ENCODE results near the gene DDT.
"Not testable (repeated sequence)": the region's sequence is repeated elsewhere in the genome, so short reads cannot be mapped to it uniquely, and the experiment has no call there.

The DDT gene

DNA sequence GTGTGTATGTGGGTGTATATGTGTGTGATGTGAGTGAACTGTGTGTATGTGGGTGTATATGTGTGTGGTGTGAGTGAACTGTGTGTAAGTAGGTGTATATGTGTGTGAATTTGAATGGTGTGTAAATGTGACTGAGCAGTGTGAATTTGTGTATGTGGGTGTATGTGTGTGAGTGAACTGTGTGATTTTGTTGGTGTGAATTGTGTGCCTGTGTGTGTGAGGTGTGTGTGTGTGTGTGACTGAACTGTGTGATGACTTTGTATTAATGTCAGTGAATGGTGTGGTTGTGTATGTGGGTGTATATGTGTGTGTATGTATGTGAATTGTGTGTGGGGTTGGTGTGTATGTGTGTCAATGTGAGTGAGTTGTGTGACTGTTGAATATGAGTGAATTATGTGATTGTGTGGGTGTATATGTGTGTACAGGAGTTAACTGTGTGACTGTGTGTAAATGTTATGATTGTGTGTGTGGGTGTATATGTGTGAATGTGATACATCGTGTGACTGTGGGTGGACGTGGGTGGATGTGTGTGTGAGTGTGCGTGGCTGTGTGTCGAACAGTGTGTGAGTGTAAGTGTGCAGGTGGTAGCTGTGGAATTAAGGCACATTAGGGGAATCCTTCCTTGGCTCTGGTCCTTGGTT, 12.4 kb upstream of the DDT start:
- not testable (repeated sequence) for DNase-seq

DNA sequence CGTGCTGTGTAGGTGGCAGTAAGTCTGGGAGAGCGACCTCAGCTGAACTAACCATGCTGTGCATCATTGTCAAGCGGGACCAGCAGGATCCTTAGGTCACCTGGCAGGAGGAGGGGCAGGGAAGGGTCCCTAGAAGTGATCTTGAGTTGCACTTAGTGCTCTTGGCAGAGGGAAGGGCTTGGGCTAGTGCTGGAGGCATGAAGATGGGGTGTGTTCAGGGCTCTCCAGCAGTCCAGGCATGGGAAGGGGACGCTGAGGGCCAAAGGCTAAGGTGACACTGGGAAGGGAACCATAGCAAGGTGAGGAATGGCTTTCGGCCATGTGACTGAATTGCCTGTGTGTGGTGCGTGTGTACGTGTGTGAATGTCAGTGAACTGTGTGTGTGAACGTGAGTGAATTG, 11.8 kb upstream of the DDT start:
- not testable (repeated sequence) for DNase-seq

DNA sequence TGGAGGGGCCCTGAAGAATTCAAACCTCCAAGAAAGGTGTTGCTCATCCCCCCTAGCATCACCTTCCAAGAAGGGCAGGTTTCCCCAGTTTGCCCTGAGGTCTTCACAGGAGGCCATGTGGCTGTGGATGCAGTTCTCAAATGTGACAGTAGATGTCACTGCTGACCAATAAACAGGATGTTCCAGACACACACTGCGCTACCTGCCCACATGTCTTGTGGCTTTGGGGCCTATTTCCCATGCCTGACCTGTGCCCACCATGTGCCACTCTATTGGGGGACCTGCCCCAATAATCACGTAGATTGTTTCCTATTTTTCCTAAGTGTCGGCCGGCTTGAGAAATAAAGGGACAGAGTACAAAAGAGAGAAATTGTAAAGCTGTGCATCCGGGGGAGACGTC, 10.2 kb upstream of the DDT start:
- DNase-seq = peak; percentile 55

DNA sequence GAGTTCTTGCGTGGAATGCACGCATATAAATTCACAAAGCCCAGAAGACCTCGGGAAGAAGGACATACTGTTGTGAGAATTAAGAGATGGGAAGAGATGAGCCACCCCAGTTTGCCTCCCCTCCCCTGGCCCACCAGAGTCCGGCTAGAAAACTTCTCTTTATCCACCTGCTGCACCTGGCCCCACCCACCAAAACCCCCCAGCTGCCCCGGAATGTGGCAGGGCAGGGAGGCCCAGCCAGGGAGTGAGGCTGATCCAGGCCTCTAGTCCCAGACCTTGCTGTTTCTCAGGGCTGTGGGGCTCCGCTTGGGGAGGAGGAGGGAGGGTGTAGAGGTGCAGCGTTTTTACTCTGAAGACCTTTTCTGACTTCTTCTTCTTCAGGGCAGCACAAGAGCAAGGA, 6.3 kb upstream of the DDT start:
- DNase-seq = not testable (repeated sequence)

DNA sequence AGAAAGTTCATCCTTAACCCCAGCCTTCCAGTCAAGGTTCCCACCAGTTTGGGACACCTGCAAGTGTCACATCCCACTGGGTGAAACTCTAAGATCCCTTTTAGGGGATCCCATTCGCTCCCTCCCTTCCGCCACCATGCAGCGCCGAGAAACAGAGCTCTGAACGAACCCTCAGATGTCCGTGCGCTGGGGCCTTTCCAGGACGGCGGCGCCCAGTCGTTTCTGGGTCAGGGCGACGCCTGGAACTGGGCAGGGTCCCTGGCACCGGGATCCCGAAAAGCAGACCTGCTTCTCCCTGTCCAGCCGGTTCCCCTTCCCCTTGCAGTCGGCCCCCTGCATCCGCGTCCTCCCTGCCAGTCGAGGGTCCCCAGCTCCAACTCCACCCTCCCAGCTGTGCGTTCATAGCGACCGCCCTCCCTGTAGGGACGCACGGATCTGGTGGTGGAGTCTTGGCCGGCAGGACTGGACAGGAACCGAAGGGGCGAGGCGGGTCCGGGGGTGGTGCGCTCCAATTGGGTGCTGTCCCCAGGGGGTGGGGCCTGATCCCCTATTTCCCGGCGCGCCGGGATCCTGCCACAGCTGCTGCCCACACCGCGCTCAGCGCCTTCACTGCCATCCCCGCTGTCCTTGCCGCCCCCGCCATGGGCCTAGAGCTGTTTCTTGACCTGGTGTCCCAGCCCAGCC, 5.5 kb upstream of the DDT start, which contains the start of gene GSTT2:
Gene GSTT2 (plus strand): TSS at position 578 of the 684 bp plus-strand sequence.
- DNase-seq = not testable (repeated sequence)

DNA sequence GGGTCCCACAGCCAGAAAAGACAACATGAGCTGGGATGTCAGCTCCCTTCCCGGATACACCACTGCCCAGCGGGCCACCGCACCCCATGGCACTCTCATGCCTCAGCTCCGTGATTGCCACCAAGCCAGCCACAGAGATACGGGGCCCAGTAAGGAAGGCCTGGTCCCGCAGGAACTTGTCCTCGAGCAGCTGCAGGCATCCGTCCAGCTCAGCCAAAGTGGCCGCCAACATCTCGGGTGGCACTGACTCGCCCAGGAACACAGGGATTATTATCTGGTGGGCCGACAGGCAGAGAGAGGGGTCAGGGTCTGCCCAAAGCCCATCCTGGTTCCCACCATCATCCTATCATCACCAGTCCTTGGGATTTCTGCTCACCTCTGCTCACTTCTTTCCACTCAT, 3.1 kb upstream of the DDT start:
- DNase-seq = not testable (repeated sequence)

DNA sequence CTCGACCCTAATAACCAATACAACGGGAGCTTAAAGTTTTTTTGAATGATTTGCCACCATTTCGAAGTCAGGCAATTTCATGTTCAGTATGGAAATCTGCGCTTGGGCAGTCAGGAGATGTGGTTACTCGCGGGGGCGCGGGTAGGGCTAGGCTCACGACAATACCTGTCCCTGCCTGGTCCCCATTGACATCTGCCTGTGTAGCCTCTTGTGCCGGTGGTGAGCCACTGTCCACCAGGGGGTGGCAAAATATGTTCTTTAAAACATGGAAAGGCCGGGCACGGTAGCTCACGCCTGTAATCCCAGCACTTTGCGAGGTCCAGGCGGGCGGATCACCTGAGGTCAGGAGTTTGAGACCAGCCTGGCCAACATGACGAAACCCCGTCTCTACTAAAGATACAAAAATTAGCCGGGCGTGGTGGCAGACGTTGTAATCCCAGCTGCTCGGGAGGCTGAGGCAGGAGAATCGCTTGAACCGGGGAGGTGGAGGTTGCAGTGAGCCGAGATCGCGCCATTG, 653 bp upstream of the DDT start:
- not testable (repeated sequence) for DNase-seq

DNA sequence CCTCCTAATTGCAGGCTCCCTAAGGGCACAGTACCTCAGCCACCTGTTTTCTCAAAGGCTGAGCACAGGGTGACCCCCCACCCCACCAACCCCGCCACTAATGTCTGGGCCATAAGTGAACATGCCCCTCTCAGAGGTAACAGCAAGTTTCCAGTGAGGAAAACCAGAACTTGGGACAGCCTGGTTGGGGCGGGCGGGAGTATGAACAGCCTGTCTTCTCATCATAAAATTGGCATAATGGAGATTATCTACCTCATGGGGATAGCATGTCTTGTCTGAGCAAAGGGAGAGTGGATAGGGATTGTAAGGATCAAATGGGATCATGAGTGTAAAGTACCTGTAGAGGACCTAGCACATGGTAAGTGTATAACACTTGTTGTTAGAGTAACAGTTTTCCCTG, 2.3 kb downstream of the DDT start:
- not testable (repeated sequence) for DNase-seq

DNA sequence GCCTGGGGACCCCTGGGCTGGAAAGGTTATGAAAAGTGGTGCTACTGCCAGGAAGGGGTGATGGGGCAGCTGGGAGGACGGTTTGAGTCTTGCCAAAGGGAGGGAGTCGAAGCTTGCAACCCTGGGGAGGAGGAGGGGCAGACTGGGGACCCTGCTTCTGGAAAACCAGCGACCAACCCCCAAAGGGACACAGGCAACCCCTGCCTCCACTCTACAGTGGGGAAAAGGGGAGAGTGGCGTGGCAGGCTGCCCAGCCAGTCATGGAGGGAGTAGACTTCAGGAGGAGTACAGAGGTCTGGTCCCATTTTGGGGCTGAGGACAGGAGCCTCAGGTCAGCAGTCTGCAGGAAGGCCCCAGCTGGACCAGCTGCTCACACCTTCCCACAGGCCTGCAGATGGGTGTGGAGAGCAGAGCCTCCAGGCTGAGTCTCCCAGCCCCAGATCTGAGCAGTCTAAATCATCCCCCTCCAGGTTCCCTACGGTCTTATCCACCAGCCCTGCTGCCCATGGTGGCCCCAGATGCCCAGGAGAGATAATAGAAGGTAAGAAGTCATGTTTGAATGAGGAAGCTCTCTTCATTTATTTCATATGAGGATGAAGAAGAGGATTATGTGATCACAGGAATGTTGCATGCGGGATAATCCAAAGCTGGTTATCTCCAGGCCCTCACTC, 3.3 kb downstream of the DDT start:
- DNase-seq = no peak

DNA sequence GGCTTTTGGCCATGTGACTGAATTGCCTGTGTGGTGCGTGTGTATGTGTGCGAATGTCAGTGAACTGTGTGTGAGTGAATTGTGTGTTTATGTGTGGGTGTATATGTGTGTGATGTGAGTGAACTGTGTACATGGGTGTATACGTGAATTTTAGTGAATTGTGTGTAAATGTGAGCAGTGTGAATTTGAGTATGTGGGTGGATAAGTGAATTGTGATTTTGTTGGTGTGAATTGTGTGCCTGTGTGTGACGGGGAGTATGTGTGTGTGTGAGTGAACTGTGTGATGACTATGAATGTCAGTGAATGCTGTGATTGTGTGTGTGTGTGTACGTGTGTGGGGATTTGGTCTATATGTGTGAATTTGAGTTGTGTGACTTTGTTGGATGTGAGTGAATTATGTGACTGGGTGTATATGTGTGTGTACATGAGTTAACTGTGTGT, 4.0 kb downstream of the DDT start:
- no peak for DNase-seq

DNA sequence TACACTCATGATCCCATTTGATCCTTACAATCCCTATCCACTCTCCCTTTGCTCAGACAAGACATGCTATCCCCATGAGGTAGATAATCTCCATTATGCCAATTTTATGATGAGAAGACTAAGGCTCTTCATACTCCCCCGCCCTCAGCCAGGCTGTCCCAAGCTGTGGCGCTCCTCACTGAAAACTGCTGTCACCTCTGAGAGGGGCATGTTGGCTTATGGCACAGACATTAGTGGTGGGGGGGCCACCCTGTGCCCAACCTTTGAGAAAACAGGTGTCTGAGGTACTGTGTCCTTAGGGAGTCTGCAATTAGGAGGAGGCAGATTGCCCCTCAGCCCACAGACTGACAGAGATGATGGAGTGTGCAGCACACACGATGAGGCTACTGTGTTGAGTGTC, 5.2 kb downstream of the DDT start:
- DNase-seq = no peak

DNA sequence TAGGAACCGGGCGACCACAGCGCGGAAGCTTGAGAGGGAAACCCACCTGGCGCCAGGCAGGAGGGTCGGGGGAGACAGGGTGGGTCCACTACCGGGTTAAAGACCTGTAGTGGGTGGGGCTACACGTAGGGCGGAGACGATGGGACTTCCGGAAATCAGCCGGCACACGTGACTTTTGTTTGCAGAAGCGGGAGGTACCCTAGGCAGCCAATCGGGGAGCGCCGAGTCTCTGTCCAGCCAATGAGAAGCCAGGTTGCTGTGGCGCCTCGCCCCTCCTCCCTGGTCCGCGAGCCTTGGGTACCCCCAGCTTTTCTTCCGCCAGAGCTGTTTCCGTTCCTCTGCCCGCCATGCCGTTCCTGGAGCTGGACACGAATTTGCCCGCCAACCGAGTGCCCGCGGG, 7.7 kb downstream of the DDT start, which contains the start of gene DDTL:
Gene DDTL (plus strand): TSS at position 321 of the 400 bp plus-strand sequence. CDS start 27 bp downstream, at position 348.
- DNase-seq = not testable (repeated sequence)

DNA sequence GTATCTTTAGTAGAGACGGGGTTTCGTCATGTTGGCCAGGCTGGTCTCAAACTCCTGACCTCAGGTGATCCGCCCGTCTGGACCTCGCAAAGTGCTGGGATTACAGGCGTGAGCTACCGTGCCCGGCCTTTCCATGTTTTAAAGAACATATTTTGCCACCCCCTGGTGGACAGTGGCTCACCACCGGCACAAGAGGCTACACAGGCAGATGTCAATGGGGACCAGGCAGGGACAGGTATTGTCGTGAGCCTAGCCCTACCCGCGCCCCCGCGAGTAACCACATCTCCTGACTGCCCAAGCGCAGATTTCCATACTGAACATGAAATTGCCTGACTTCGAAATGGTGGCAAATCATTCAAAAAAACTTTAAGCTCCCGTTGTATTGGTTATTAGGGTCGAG, 8.1 kb downstream of the DDT start:
- DNase-seq = not testable (repeated sequence)

DNA sequence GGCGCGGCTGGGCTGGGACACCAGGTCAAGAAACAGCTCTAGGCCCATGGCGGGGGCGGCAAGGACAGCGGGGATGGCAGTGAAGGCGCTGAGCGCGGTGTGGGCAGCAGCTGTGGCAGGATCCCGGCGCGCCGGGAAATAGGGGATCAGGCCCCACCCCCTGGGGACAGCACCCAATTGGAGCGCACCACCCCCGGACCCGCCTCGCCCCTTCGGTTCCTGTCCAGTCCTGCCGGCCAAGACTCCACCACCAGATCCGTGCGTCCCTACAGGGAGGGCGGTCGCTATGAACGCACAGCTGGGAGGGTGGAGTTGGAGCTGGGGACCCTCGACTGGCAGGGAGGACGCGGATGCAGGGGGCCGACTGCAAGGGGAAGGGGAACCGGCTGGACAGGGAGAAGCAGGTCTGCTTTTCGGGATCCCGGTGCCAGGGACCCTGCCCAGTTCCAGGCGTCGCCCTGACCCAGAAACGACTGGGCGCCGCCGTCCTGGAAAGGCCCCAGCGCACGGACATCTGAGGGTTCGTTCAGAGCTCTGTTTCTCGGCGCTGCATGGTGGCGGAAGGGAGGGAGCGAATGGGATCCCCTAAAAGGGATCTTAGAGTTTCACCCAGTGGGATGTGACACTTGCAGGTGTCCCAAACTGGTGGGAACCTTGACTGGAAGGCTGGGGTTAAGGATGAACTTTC, 13.0 kb downstream of the DDT start, which contains the start of gene GSTT2B:
Gene GSTT2B (minus strand): TSS at position 112 of the 688 bp plus-strand sequence. CDS start 64 bp downstream, at position 48.
- not testable (repeated sequence) for DNase-seq

DNA sequence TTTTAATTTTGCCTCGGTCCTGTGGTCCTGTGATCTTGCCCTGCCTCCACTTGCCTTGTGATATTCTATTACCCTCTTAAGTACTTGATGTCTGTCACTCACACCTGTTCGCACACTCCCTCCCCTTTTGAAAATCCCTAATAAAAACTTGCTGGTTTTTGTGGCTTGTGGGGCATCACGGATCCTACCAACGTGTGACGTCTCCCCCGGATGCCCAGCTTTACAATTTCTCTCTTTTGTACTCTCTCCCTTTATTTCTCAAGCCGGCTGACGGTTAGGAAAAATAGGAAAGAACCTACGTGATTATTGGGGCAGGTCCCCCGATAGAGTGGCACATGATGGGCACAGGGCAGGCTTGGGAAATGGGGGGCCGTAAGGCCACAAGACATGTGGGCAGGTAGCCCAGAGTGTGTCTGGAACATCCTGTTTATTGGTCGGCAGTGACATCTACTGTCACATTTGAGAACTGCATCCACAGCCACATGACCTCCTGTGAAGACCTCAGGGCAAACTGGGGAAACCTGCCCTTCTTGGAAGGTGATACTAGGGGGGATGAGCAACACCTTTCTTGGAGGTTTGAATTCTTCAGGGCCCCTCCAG, 17.8 kb downstream of the DDT start:
- peak; percentile 82 for DNase-seq

DNA sequence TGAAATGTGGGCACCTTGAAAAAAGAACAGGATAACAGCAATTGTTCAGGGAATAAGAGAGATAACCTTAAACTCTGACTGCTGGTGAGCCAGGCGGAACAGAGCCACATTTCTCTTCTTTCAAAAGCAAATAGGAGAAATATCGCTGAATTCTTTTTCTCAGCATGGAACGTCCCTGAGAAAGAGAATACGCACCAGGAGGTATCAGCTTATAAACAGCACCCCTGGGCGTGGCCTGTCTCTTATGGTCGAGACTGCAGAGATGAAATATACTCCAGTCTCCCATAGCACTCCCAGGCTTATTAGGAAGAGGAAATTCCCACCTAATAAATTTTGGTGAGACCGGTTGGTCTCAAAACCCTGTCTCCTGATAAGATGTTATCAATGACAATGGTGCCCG, 18.4 kb downstream of the DDT start:
- DNase-seq = not testable (repeated sequence)

DNA sequence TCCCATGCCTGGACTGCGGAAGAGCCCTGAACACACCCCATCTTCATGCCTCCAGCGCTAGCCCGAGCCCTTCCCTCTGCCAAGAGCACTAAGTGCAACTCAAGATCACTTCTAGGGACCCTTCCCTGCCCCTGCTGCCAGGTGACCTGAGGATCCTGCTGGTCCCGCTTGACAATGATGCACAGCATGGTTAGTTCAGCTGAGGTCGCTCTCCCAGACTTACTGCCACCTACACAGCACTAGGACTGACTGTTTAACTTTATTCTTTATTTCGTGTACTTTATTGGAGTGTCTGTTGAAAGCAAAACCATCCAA, 19.3 kb downstream of the DDT start:
- not testable (repeated sequence) for DNase-seq

DNA sequence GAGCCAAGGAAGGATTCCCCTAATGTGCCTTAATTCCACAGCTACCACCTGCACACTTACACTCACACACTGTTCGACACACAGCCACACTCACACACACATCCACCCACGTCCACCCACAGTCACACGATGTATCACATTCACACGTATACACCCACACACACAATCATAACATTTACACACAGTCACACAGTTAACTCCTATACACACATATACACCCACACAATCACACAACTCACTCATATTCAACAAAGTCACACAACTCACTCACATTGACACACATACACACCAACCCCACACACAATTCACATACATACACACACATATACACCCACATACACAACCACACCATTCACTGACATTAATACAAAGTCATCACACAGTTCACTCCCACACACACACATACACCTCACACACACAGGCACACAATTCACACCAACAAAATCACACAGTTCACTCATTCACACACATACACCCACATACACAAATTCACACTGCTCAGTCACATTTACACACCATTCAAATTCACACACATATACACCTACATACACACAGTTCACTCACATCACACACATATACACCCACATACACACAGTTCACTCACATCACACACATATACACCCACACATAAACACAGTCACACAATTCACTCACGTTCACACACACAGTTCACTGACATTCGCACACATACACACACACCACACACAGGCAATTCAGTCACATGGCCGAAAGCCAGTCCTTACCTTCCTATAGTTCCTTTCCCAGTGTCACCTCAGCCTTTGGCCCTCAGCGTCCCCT, 19.8 kb downstream of the DDT start:
- DNase-seq = not testable (repeated sequence)

DNA sequence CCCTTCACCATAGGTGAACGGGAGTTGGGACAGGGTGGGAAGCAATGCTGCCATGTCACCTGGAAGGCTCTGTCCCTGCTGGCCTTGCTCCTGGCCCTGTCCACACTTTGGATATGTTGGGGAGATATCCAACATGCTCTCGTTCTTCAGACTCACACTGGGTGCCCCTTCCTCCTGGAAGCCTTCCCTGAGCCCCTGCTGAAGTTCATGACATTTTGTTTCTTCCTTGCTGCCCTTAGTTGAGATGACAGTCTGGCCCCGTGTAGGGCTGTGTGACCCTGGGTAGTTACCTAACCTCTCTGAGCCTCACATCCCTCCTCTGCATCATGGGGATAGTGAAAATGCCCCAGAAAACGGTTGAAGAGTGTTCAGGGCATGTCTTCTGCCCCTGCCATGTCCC, 20.8 kb downstream of the DDT start:
- DNase-seq = not testable (repeated sequence)

DNA sequence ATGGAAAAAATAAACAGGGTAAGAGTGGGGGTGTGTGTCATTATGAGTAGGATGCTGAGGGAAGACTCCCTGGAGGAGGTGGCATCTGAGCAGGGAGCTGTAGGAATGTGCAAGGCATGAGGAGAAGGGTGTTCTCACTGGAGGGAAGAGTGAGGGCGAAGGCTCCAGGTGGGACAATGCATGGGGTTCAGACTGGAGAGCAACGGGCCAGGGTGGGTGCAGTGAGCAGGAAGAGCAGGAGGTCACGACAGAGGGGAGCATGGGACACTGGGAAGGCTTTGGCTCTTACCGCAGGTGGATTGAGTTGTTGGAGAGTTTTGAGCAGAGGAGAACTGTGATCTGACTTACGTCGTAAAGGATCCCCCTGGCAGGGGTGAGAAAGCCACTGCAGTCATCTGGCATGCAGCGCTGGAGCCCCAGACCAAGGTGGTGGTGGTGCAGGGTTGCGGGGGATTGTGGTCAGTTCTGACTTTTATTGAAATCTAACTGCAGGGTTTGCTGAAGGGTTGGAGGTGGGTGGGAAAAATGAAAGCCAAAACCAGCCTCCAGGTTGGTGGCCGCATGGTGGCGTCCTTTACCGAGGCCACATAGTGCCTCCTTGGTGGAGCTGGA, 21.3 kb downstream of the DDT start:
- DNase-seq = not testable (repeated sequence)

DNA sequence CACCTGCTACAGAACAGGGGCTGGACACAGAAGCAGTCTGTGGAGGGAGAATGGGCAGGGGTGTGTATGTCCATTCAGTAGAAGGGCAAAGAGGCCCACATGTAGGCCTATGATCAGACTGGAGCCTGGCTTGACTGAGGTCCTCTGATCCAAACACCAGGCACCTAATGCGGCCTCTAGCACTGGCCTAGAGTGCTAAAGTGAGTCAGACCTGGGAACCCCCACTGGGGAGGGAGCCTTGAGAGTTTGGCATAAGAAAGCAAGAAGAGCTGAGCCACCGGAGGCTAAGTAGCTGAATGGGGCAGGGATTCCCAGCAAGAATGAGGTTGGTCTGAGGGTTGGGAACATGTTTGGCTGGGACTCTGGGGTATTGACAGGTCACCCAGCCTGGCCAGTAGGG, 22.9 kb downstream of the DDT start:
- DNase-seq = peak; percentile 6

All from suppressor macrophage treated with lipopolysaccharide for 4 hours (primary cell).